Measurements from ENCODE around the gene ZNF497.

ZNF497 gene

GRCh38 chr19:58395220-58395978 is 32.8 kb upstream of the ZNF497 start, which contains the start of gene RNF225 (continued):
- TF ChIP-seq ELK4 (IDR thresholded peaks at IDR 0.05; ENCODE audit: borderline replicate concordance, low read depth, low read length) (no peak), ZNF514 (tag by site-specific recombination; IDR thresholded peaks at IDR 0.05) (no peak), KLF9 (tag by site-specific recombination; IDR thresholded peaks at IDR 0.05; ENCODE audit: low read depth) (peak; percentile 82), ZBTB8A (tag by site-specific recombination; IDR thresholded peaks at IDR 0.05) (no peak), ZNF501 (tag by site-specific recombination; IDR thresholded peaks at IDR 0.05) (no peak; the same call in 1 of the 2 replicates), BCL11B (tag by site-specific recombination; IDR thresholded peaks at IDR 0.05; ENCODE audit: low read depth) (no peak), REPIN1 (tag by site-specific recombination; IDR thresholded peaks at IDR 0.05; ENCODE audit: low read depth) (no peak), ZFP69B (tag by site-specific recombination; IDR thresholded peaks at IDR 0.05) (peak; percentile 75; the same call in 1 of the 2 replicates), ZNF280D (tag by site-specific recombination; IDR thresholded peaks at IDR 0.05) (no peak), ZNF23 (tag by site-specific recombination; IDR thresholded peaks at IDR 0.05; ENCODE audit: borderline replicate concordance) (no peak), INSM2 (tag by site-specific recombination; IDR thresholded peaks at IDR 0.05) (no peak), ZNF311 (tag by site-specific recombination; IDR thresholded peaks at IDR 0.05; ENCODE audit: borderline replicate concordance) (no peak), ZNF785 (tag by site-specific recombination; IDR thresholded peaks at IDR 0.05) (no peak), IKZF3 (tag by site-specific recombination; IDR thresholded peaks at IDR 0.05) (0 out of 2 replicates have a peak, but pooled peaks have one; percentile 45), MYNN (tag by site-specific recombination; IDR thresholded peaks at IDR 0.05; ENCODE audit: borderline replicate concordance) (no peak), ZXDB (tag by site-specific recombination; IDR thresholded peaks at IDR 0.05) (no peak), SALL2 (tag by site-specific recombination; IDR thresholded peaks at IDR 0.05; ENCODE audit: borderline replicate concordance) (no peak), ZNF830 (tag by site-specific recombination; IDR thresholded peaks at IDR 0.05; ENCODE audit: low read depth) (no peak), ZBTB26 (tag by site-specific recombination; optimal IDR thresholded peaks at IDR 0.05) (no peak), AEBP2 (tag by site-specific recombination; IDR thresholded peaks at IDR 0.05; ENCODE audit: borderline replicate concordance) (no peak), ZNF544 (tag by site-specific recombination; IDR thresholded peaks at IDR 0.05) (no peak), TSHZ1 (tag by site-specific recombination; IDR thresholded peaks at IDR 0.05; ENCODE audit: borderline replicate concordance) (no peak), ZNF280C (tag by site-specific recombination; IDR thresholded peaks at IDR 0.05) (no peak), ZNF792 (tag by site-specific recombination; IDR thresholded peaks at IDR 0.05) (no peak)
